HG03378 (cell line): ENCODE results near the gene RERE.

ENCODE experiments used
- ATAC-seq: cut with Tn5 transposase; IDR thresholded peaks from one replicate; pipeline ENCODE4 v1.9.1; 2021; ENCODE audit warnings: mild to moderate bottlenecking, moderate library complexity; ENCODE audit not compliant: unreplicated experiment

The RERE gene

DNA sequence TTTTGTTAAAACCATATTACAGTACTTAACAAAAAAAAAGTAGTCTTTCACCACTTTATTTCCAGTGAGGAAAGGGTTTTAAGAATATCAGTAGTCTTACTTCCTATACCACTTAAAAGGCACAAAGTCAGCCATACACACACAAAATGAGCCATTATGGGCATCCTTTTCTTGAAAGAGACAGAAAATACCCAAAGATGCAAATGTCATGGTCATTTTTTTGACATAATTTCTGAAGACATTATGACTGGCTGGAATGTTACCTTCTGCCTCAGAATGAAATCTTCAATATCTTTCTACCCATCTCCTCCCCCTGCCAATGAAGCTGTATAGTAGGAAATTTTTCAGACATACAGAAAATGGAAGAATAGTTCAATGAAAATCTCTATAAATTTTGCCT lies 261.9 kb downstream of the RERE start:
- no peak for ATAC-seq

DNA sequence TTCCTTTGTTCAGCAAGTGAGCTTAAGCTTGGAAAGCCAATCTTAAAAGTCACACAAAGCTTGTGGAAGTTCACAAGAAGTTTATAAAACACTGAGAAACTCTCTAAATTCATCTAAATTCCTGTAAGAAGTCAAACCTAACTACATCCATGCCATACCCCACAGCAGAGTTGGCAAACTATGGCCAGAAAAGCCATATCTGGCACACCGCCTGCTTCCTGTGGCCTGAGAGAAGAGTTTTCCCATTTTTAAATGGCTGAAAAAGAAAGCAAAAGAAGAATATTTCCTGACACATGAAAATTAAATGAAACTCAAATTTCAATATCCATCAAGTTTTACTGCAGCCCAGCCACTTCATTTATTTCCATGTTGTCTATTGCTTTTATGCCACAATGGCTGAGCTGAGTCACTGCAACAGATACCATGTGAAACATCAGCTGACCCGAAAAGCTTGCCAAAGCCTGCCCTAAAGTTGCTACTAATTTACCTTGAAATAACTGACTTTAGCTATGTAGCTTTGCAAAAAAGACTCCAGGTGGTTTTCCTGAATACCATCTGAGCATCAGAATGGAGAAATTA lies 262.4 kb downstream of the RERE start:
- ATAC-seq, result no peak

DNA sequence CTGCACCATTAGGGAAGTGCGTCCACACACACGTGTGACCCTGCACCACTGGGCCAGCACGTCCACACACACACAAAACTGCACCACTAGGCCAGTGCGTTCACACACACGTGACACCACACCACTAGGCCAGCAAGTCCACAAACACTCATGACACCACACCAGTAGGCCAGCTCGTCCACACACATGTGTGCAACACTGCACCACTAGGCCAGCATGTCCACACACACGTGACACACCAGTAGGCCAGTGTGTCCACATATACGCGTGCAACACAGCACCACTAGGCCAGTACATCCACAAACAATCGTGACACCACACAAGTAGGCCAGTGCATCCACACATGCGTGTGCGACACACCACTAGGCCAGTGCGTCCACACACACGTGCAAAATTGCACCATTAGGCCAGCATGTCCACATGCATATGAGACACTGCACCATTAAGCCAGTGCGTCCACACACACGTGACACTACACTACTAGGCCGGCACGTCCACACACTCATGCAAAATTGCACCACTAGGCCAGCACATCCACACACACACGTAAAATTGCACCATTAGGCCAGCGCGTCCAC lies 264.5 kb downstream of the RERE start:
- no peak for ATAC-seq

DNA sequence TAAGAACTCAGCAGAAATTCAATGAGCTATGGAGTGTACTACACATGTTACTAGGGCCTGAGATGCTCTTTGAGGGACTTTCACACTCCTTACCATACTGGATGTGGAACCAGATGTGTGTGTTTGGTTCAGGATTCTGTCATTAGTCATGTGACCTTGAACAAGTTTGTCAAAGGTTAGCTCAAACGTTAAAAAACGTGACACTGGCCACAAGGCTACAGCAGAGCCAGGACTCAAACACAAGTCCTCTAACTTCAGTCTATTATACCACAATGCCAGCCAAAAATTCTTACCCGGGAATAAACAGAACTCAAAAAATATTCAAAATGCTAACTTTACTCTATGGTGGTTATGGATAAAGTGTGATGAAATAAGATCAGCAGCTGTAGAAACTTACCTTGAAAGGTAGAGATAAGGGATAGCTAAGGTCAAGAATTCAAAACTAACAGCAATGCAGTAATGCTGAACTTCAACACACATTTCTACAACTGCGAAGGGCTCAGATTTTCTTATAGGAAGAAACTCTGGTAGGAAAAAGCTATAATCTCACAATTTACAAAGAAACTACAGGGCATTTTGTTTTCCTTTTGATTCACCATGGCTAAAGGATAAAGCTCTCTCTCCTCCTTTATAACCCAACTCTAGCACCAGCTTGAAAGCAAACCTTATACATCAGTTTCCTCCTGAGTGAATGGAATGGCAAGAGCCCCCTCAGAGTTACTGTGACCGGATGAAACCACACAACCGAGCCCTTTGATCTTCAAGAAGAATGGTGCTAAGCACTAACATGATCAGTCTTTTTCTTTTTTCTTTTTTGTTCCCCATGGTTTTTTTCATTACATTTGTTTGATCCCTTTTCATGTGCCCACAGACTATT lies 265.6 kb downstream of the RERE start:
- no peak for ATAC-seq

DNA sequence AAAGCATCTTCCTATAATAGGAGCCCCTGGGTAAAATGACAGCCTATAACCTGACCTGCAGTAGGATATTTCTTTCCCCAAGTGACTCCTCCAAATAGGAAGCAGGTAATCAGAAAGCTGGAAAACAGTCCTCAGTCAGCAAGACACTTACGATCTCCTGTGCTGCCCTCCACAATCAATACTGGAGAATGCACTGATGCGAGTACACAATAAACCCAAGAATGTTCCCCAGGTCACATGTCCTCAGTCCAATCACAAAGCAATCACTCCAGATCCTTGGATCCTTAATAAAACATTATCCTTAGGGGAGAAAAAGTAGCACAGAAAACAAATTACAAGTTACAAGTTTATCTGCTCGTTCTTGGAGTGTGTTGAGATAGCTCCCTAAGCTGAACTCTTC lies 266.4 kb downstream of the RERE start:
- no peak for ATAC-seq

DNA sequence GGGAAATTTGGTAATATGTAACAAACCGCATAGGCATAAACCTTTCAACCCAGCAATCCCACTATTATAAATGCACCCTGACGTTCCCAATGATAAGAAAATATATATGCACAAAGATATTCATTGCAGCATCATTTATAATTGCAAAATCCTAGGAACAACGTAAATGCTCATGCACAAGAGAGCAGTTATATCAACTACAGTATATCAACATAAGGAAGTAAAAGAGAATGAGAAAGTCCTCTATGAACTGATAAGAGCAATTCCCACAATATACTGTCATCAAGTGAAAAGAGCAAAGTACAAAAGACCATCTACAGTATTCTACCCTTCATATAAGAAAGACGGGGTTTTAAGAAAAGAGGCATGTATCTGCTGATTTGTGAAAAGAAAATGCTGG lies 269.6 kb downstream of the RERE start:
- no peak for ATAC-seq

DNA sequence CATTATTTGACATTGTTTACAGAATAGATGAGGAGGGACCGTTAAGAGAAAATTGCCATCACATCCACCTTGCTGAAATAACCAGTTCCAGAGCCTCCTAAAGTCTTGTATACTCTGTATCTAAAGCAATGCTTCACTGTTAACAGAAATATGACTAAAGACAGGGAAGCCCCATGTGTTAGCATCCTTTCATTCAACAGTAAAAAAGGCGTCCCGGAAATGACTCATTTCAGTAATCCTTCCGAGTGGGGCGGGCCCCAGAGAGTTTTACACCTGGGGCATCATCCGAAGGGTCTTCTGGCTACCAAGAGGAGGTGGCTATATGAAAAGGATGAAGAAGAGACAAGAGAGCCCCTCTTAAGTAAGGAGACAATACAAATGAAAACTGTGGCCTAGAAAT lies 272.4 kb downstream of the RERE start:
- ATAC-seq, result no peak

DNA sequence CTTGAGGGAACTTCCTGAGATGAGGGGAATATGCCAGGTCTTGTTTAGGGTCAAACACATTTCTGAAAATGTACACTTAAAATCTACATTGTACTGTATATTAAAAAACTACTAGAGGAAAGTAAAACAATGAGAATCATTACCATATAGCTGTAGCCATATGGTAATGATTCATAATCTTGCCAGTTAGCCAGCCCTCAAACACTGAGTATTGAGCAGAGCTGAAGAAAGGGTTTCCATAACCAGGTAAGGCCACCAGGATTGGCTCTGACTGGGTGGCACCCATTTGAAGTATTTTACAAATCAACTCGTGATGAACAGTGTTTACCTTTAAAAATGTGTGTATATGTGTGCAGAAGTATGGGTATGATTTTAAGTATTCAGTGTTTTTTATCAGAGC lies 272.8 kb downstream of the RERE start:
- no peak for ATAC-seq

DNA sequence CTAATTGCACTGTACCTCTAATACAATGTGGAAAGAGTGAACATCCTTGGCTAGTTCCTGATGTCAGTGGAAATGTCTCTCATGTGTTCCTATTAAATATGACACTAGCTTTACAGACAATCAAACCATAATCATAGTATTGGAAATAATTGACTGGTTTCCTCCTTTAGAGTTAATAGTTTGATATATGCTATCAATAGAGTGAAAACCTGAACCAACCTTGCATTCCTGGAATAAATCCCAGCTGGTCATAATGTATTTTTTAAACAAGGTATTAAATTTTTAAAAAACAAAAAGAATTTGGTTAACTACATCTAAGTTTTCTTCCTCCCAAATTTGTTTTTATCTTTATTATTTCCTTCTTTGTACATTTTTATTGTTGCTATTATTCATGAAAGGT lies 273.5 kb downstream of the RERE start:
- no peak for ATAC-seq

DNA sequence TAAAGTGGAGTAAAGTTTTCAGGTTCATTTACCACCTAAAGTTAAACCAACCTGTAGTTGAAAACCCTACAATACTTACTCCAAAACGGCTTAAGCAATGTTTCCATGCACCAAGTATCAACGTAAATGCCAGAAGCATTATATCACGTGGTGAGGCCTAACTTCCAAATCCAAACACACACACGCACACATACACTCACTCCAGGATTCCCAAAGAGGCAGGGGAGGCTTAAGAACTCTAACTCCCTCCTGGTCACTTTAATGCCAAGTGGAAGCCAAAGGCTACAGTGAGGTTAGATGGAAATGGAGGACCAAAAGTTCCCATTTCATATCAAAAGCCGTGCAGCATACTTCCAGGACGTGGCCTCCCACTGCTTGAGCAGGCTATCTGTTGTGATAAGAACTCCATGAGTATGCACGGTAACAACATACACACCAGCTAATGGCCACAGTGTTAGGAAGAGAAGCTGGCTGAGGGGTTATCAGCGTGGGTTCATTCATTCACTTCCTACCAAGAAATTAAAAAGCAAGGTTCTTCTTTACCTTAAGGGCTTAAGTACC lies 275.4 kb downstream of the RERE start:
- ATAC-seq, result no peak

DNA sequence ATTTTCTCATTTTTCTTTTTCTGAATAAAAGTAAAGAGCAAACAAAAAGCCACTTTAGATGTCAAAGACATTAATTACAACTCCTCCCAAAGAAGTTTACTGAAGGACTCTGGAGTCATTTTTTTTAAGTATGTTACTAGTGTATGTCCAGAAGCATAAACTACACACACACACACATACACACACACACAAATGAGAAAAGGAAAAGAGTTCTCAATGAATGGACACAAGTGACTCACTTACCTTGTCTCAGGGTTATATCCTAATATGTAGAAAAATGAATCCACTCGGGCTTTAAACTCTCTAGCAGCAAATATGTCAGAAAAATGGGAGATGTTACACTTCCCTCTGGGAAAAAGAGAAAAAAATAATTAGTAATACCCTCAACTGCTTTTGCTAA lies 276.5 kb downstream of the RERE start:
- no peak for ATAC-seq

DNA sequence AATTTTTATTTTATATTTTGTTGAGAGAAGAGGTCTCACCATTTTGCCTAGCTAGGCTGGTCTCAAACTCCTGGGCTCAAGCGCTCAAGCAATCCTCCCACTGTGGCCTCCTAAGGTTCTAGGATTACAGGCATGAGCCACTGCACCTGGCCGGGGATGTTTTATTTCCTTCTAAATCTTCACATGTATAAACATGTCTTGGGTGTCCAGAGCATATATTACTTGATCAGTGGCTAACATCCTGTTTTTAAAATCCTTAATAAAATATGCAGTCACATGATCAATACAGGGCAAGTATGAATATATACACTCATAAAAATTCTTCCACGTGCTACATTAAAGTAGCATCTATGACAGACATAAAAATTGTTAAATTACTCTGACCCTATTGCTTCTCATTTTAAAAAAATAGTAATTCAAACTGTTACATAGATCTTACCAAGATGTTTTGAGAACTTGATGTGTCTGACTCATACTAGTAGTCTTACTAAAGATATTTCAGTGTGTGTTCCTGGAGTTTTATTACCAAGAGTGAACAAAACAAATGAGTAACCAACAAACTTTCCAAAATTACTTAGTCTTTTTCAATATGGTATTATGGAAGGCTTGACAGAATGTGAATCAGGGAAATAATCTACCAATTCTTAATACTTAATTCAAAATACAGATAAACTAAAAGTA lies 277.0 kb downstream of the RERE start:
- ATAC-seq, result no peak

DNA sequence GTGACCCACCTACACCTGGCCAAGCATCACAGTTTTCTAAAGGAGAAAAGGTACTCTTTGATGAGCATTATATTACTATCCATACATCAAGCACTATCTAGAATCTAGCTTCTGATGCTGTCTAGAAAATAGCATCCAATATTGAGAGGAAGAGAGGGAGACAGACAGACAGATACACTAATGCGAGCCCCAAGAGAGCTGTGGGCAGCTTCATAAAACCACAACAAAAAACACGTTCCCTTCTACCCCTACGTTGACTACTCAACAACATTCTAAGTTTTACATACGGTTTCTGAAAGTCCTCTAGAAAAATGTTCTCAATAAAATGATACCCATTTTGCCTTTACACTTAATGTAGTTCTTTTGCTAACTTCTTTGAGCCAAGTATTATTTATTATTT lies 277.8 kb downstream of the RERE start:
- ATAC-seq, result no peak

DNA sequence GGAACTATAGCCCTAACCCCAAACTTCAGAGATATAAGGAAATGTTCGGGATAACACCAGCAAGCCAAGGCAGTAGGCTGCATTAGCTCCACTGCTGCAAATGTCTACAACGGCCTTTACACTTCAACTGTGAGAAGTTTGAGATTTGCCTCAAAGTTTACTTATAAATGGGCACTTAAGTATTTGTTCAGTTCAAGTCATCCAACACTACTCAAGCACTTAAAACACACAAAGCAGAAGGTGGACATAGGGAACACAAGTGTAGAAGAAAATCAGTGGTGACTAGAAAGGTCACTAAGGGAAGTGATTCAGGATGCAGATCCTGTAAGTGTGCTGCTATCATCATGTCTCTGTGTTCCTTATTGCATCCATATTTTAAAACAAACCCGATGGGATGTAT lies 278.9 kb downstream of the RERE start:
- no peak for ATAC-seq

DNA sequence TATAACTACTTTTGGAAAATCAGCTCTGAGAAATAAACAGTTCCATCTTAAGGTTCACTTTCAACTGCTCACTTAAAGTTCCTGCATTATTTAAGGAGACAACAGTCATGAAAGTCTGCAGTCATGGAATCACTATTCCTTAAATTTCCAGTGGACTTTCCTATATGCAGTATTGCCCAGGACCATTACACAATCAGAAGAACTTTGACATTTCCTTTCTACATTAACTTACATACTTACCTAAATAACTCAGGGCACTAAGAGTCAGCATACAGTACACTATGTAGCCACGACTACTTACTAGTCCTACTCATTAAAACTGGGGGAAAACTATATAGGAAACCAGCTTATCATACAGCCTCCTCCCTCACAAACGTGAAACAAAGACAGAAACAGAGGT lies 279.4 kb downstream of the RERE start:
- no peak for ATAC-seq

DNA sequence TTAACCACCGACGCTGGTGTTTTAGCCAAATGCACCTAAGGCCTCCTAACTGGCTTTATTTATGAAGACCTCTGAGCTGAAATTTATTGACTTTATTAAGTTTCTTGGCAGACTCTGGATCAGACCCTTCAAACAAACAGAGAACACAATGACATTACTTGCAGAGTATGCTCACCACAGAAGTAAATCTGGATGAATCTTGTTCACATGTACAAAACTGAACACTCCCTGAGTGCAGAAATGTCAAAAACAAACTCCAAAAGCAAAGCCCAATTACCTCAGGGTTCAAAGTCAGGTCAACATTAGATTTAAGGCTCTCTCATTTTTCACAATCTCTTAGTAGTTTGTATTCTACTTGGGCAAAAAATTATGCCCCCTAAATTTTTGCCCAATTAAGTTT lies 280.9 kb downstream of the RERE start:
- ATAC-seq, result no peak

DNA sequence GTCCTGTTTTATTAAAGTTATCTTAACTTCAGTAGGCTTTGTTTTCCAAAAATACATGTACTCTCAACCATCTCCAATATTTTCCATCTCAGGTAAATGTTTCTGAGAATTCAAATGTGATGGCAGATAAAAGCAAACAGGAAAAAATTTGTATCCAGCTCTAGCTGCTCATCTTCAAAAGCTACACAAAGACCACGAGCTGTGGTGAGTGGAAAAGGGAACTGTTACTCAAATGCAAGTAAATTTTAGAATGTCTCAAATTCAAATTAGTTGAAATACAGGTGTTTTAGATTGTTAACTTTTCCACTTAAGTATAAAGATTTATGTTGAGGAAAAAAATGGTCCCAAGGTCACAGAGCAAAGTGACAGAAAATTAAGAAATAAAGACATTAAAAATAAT lies 283.5 kb downstream of the RERE start:
- no peak for ATAC-seq

DNA sequence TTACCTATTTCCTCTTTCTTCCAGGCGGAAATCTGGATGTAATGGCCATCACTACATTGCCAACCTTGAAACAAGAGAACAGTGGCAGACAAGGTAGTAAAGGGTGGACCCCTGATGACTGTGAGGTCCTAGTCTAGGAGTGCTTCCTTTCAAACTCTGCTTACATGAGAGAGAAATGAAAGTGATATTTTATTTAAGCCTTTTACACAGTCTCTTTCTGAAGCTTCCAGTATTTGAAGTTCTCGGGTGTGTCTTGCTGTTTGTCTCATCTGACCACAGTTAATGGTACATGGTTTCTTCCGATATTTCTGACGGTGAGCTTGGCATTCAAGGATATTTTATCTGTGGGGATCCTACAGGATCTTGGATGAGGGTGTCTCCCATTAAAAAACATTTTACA lies 284.3 kb downstream of the RERE start:
- peak; percentile 54 for ATAC-seq

DNA sequence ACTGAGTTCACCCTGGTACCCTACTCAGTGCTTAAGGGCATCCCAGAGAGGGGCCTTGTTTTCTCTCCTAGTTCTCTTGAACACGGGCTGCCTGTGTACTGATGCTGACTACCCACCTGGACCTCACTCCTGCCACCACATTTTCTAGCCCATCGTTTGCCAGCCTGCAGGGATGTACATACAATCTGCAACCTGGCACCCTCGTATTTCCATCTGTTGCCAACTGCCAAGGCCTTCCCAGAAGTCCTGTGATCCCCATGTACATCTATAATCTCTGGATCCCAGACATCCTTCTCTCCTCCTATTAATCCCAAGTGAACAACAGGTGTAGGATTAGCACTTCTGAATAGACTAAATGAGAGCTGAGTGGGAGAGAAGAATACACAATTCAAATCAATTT lies 287.5 kb downstream of the RERE start:
- no peak for ATAC-seq

DNA sequence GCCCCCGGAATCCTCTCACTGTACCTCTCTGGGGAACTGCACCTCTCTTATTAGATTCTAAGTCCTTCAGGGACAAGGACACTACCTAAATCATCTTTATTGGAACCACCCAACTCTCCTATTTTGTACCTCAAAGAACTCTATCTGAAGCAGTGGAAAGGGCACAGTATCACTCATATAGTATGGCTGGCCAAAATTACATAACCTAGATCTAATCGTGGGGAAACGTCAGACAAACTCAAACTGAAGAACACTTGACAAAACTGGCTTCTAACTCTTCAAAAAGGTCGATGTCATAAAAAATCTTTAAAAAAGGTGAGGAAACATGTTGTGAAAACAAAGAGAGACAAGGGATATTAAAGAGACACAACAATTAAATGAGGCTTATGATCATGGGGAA lies 289.5 kb downstream of the RERE start:
- no peak for ATAC-seq

DNA sequence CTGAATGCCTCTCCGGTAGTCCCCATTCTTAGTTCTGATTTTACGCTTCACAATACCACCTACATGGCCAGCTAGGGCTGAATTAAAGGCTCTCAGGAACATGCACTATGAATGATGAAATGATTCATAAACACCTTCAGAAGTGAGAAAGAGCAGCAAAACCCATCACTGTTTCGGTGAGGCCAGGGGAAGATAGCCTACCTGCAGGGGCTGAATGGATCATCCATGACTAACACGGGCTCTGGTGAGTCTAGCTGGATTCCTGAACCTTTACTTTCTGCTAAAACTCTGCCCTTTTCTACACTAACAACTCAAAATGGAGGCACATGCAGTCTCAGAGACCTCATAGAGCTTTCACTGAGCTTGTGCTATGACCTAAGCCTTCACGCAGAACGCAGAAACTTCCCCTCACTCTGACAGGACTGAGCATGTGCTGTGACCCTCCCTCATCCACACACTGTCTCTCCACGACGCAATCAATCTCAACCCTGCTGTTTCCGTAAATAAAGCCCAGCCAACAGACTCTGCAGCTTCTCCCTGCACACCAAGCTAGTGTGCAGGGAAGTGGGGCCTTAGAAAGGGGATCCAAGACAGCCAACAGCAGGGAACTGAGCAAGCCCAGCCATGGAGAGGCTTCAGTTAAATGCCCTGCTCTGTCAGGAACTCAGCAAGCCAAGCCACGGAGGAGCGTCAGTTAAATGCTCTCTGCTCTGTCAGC lies 291.7 kb downstream of the RERE start:
- no peak for ATAC-seq
